ENCODE measurements around the gene THOP1.

GRCh38 chr19:2822846-2823245 lies 37.5 kb downstream of the THOP1 start:
- TF ChIP-seq, protein P1, sequence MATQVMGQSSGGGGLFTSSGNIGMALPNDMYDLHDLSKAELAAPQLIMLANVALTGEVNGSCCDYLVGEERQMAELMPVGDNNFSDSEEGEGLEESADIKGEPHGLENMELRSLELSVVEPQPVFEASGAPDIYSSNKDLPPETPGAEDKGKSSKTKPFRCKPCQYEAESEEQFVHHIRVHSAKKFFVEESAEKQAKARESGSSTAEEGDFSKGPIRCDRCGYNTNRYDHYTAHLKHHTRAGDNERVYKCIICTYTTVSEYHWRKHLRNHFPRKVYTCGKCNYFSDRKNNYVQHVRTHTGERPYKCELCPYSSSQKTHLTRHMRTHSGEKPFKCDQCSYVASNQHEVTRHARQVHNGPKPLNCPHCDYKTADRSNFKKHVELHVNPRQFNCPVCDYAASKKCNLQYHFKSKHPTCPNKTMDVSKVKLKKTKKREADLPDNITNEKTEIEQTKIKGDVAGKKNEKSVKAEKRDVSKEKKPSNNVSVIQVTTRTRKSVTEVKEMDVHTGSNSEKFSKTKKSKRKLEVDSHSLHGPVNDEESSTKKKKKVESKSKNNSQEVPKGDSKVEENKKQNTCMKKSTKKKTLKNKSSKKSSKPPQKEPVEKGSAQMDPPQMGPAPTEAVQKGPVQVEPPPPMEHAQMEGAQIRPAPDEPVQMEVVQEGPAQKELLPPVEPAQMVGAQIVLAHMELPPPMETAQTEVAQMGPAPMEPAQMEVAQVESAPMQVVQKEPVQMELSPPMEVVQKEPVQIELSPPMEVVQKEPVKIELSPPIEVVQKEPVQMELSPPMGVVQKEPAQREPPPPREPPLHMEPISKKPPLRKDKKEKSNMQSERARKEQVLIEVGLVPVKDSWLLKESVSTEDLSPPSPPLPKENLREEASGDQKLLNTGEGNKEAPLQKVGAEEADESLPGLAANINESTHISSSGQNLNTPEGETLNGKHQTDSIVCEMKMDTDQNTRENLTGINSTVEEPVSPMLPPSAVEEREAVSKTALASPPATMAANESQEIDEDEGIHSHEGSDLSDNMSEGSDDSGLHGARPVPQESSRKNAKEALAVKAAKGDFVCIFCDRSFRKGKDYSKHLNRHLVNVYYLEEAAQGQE (IDR thresholded peaks at IDR 0.05; ENCODE audit: insufficient replicate concordance, low read depth), result no peak
- TF ChIP-seq, protein P2, sequence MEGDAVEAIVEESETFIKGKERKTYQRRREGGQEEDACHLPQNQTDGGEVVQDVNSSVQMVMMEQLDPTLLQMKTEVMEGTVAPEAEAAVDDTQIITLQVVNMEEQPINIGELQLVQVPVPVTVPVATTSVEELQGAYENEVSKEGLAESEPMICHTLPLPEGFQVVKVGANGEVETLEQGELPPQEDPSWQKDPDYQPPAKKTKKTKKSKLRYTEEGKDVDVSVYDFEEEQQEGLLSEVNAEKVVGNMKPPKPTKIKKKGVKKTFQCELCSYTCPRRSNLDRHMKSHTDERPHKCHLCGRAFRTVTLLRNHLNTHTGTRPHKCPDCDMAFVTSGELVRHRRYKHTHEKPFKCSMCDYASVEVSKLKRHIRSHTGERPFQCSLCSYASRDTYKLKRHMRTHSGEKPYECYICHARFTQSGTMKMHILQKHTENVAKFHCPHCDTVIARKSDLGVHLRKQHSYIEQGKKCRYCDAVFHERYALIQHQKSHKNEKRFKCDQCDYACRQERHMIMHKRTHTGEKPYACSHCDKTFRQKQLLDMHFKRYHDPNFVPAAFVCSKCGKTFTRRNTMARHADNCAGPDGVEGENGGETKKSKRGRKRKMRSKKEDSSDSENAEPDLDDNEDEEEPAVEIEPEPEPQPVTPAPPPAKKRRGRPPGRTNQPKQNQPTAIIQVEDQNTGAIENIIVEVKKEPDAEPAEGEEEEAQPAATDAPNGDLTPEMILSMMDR (IDR thresholded peaks at IDR 0.05; ENCODE audit: insufficient read depth, low read length), result no peak

Data from HL-60 (cell line).